Measurements from ENCODE around the gene UHRF1.

- TF ChIP-seq EZH2phosphoT487 (IDR thresholded peaks at IDR 0.05; ENCODE audit: borderline replicate concordance, low read length) (no peak), CTCF (IDR thresholded peaks at IDR 0.05; ENCODE audit: low read depth, low read length, poor library complexity, severe bottlenecking) (no peak)
Measured at GRCh38 chr19:4993683-4994082, 84.4 kb downstream of the UHRF1 start.
